KMS-11 (cell line): ENCODE results near the gene MTHFD2.

Experiments
- H2AFZ ChIP-seq: fragments of 200-600 bp; sonication (generic); 2 replicates; pipeline ENCODE4 v1.6.1; 2016; ENCODE audit warnings: antibody characterized with exemption, mixed run types, low read depth
- H3K27ac ChIP-seq: fragments of 200-600 bp; sonication (generic); 2 replicates; pipeline ENCODE4 v1.6.1; 2016; ENCODE audit warnings: mild to moderate bottlenecking, mixed run types
- H3K27me3 ChIP-seq: fragments of 200-600 bp; sonication (generic); 2 replicates; pipeline ENCODE4 v1.6.1; 2017; ENCODE audit warnings: mild to moderate bottlenecking, low read depth, mixed run types, moderate library complexity; ENCODE audit not compliant: insufficient read depth
- H3K36me3 ChIP-seq: fragments of 200-600 bp; sonication (generic); 2 replicates; pipeline ENCODE4 v1.6.1; 2017; ENCODE audit warnings: mild to moderate bottlenecking, mixed run types; ENCODE audit not compliant: insufficient read depth
- H3K4me1 ChIP-seq: fragments of 200-600 bp; sonication (generic); 2 replicates; pipeline ENCODE4 v1.6.1; 2016; ENCODE audit warnings: mild to moderate bottlenecking, low read depth, mixed run types; ENCODE audit not compliant: poor library complexity, severe bottlenecking
- H3K4me2 ChIP-seq: fragments of 200-600 bp; sonication (generic); 2 replicates; pipeline ENCODE4 v1.7.0; 2016; ENCODE audit warnings: mild to moderate bottlenecking, mixed run types
- H3K4me3 ChIP-seq: fragments of 200-600 bp; sonication (generic); IDR thresholded peaks from 2 replicates; pipeline ENCODE4 v1.6.1; 2017; ENCODE audit warnings: low read depth, low read length, mixed read lengths; ENCODE audit not compliant: insufficient read depth
- H3K79me2 ChIP-seq: fragments of 200-600 bp; sonication (generic); 2 replicates; pipeline ENCODE4 v1.6.1; 2016; ENCODE audit warnings: low read depth, mixed run types; ENCODE audit not compliant: insufficient read depth
- H3K9ac ChIP-seq: fragments of 200-600 bp; sonication (generic); 2 replicates; pipeline ENCODE4 v1.6.1; 2016; ENCODE audit warnings: mild to moderate bottlenecking, mixed run types
- H4K20me1 ChIP-seq: fragments of 200-600 bp; sonication (generic); 2 replicates; pipeline ENCODE4 v1.6.1; 2016; ENCODE audit warnings: mild to moderate bottlenecking, mixed run types; ENCODE audit not compliant: insufficient read depth
- TF ChIP-seq, protein P1 (sequence below): fragments of 200-600 bp; sonication (generic); conservative IDR thresholded peaks from 2 replicates; pipeline ENCODE4 v1.6.1; 2017; ENCODE audit warnings: low read depth, mild to moderate bottlenecking, antibody characterized with exemption, low read length, moderate library complexity, mixed read lengths

The MTHFD2 gene

DNA sequence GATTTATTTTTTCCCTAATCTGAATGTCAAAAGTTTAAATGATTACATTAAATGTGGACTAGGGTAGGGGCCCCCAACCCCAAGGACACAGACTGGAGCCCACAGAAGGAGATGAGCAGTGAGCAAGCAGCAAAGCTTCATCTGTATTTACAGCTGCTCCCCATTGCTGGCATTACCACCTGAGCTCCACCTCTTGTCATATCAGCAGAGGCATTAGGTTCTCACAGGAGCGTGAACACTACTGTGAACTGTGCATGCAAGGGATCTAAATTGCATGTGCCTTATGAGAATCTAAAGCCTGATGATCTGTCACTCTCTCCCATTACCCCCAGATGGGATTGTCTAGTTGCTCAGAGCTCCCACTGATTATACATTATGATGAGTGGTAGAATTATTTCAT, 23.5 kb upstream of the MTHFD2 start:
- Histone ChIP-seq H3K4me2 (no peak overlapping the region), H4K20me1 (peaks cover 15% of the 10 kb centered on the region; the same call in 1 of the 2 replicates), H3K27me3 (no peaks in the 10 kb centered on the region), H3K4me3 (no peak overlapping the region), H2AFZ (no peak overlapping the region), H3K27ac (no peak overlapping the region), H3K4me1 (peaks cover 48% of the 10 kb centered on the region), H3K36me3 (peaks cover 3% of the 10 kb centered on the region; the same call in 1 of the 2 replicates), H3K79me2 (peaks cover 70% of the 10 kb centered on the region), H3K9ac (no peak overlapping the region)
- TF ChIP-seq, protein P1, sequence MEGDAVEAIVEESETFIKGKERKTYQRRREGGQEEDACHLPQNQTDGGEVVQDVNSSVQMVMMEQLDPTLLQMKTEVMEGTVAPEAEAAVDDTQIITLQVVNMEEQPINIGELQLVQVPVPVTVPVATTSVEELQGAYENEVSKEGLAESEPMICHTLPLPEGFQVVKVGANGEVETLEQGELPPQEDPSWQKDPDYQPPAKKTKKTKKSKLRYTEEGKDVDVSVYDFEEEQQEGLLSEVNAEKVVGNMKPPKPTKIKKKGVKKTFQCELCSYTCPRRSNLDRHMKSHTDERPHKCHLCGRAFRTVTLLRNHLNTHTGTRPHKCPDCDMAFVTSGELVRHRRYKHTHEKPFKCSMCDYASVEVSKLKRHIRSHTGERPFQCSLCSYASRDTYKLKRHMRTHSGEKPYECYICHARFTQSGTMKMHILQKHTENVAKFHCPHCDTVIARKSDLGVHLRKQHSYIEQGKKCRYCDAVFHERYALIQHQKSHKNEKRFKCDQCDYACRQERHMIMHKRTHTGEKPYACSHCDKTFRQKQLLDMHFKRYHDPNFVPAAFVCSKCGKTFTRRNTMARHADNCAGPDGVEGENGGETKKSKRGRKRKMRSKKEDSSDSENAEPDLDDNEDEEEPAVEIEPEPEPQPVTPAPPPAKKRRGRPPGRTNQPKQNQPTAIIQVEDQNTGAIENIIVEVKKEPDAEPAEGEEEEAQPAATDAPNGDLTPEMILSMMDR = no peak

- Histone ChIP-seq H3K4me2 (peak overlapping the region; percentile 83), H3K9ac (peak overlapping the region; percentile 79; the same call in 1 of the 2 replicates), H3K79me2 (peaks cover 58% of the 10 kb centered on the region), H3K4me3 (peak overlapping the region; percentile 95), H3K27ac (peak overlapping the region; percentile 88), H4K20me1 (peaks cover 15% of the 10 kb centered on the region; the same call in 1 of the 2 replicates), H3K27me3 (no peaks in the 10 kb centered on the region), H3K36me3 (peaks cover 3% of the 10 kb centered on the region; the same call in 1 of the 2 replicates), H2AFZ (no peak overlapping the region), H3K4me1 (peaks cover 73% of the 10 kb centered on the region)
- TF ChIP-seq, protein P1 = no peak
Measured at GRCh38 chr2:74177696-74178095, 20.7 kb upstream of the MTHFD2 start.

DNA sequence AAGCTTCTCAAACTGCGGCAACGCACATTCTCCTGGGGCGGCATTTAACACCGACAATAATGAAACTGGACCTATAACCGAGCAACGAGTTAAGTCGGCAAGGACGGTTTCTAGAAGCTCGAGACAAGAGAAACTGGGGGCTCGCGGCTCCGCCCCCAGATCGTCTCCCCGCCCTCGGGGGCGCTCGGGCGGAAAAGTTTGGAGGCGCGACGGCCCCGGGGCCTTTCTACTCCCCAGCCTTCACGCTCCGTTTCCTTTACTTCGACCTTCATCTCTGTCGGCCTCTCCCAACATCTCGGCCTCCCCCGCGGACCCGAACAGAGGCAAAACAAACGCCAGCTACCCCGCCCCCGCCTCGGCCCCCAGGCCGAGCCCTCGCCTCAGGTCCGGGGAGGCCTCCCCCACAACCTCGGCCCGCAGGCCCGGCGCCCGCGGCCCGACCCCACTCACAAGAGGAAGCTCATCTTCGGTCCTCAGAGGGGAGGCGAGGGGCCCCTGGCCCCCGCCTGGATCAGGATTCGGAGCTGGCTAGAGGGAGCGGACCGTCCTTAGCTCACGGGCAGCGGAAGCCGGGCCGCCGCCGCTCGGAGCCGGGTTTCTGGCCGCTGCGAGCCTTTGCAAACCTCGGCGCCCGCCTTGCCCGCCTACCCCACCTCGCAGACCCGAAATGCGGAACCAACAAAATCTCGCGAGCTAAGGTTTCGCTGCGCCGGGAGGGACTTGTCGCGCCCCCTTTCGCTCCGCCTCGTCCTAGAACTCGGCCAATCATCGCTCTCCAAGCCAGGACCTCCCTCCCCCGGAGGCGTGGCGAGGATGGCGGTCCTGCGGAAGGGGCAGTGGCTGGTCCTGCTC, 20.0 kb upstream of the MTHFD2 start, which contains the start of gene MOB1A:
Gene MOB1A (minus strand): TSS at position 669 of the 852 bp plus-strand sequence. CDS start 205 bp downstream, at position 464.
- peaks cover 15% of the 10 kb centered on the region; the same call in 1 of the 2 replicates for H4K20me1 ChIP-seq
- no peaks in the 10 kb centered on the region for H3K27me3 ChIP-seq
- peak within 1 kb of the TSS; percentile 45 for H2AFZ ChIP-seq
- peak within 1 kb of the TSS; percentile 88 for H3K27ac ChIP-seq
- peak within 1 kb of the TSS; percentile 95 for H3K4me3 ChIP-seq
- peaks cover 3% of the 10 kb centered on the region; the same call in 1 of the 2 replicates for H3K36me3 ChIP-seq
- H3K4me1 ChIP-seq = peaks cover 74% of the 10 kb centered on the region
- H3K4me2 ChIP-seq = peak within 1 kb of the TSS; percentile 97
- H3K79me2 ChIP-seq = peaks cover 51% of the 10 kb centered on the region
- TF ChIP-seq, protein P1 = no peak
- peak within 1 kb of the TSS; percentile 79 for H3K9ac ChIP-seq

GRCh38 chr2:74179063-74179865, 19.2 kb upstream of the MTHFD2 start:
- peak overlapping the region; percentile 45; the same call in 1 of the 2 replicates for H2AFZ ChIP-seq
- no peak overlapping the region for H3K4me3 ChIP-seq
- TF ChIP-seq, protein P1 = peak; percentile 83
- H3K27ac ChIP-seq = peak overlapping the region; percentile 88; the same call in 1 of the 2 replicates
- peak overlapping the region; percentile 97 for H3K4me2 ChIP-seq
- no peaks in the 10 kb centered on the region for H3K27me3 ChIP-seq
- peak overlapping the region; percentile 0; the same call in 1 of the 2 replicates for H3K9ac ChIP-seq
- peaks cover 43% of the 10 kb centered on the region for H3K79me2 ChIP-seq
- H3K36me3 ChIP-seq = peaks cover 3% of the 10 kb centered on the region; the same call in 1 of the 2 replicates
- H3K4me1 ChIP-seq = peaks cover 81% of the 10 kb centered on the region
- H4K20me1 ChIP-seq = peaks cover 15% of the 10 kb centered on the region; the same call in 1 of the 2 replicates
